ENCODE data around the gene STX16.

The STX16 gene

GRCh38 chr20:58697201-58697866 is 46.3 kb downstream of the STX16 start:
- no peak for DNase-seq (ENCODE audit: low read depth)

DNA sequence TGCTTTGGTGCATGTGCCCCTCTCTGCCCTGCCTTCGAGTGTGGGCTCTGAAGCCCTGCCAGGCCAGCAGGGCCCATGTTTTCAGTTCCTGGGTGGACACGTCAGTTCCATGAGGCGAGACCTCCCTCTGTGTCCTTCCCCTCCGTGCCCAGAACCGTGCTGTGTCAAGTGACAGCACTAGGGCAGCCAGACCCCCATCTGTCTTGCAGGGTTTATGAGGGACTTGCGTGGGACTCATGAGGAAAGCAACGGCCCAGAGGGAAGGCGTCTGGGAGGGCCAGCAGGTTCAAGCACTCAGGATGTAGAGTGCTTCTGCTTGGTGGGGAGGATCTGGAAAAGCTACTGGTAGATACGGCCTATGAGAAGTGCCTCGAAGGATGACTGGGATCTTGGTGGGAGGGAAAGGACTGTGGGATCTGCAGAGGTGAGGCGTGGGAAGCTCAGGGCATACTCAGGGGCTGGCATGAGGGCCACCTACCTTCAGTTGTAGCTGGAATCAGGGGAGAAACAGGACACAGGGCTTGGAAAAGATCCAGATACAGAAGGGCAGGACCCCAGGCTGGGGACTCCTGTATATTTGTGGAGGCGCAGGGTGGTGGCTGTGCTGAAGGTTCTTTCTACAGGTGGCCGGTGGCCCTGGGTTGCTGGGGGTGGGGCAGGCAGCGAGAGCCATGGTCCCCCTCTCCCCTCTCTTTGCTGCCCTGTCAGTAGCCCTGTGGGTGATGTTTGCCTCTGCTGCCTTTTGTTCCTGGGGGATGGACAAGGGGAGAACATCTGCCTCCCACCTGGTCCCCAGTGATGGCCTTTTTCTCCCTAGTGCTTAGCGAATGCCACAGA is 47.0 kb downstream of the STX16 start:
- DNase-seq (ENCODE audit: low read depth), result no peak

DNA sequence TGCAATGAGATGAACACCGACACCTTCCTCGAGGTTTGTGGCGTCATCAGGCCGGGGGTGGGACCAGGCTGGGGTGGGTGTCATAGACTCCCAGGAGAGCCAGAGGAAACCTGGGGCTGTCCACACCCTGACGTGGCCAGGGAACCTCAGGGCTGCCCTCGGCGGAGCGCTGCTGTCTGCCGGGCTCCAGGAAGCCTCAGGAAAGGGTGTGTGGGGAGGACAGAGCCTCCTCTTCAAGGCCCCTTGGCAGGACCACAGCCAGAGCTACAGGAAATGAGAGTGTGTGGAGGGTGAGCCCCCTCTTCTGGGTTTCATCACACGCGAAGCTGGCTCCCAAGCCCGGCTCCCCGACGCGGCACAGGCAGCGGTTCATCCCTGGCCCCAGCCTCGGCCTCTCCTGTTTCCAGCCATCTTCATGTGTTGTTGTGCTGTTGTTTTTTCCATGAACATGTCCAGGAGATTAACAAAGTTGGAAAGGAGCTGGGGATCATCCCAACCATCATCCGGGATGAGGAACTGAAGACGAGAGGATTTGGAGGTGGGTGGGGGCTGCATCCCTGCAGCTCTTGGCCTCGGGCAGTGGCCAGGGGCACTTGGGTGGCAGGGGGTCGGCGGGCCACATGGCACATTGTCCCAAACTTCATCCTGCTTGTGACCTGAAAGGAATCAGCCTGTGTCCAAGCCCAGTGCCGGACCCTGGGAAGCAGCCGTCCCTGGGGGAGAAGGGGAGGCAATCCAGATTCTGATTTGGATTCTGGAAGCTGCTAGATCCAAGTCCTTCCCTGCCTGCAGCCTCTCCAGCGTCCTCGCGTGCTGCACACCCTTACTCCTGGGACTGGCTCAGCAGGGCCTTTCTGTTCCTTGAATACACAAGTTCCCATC is 47.9 kb downstream of the STX16 start:
- no peak for DNase-seq (ENCODE audit: low read depth)

- no peak for DNase-seq (ENCODE audit: low read depth)
These were observed 48.6 kb downstream of the STX16 start for GRCh38 chr20:58699623-58700107.

DNA sequence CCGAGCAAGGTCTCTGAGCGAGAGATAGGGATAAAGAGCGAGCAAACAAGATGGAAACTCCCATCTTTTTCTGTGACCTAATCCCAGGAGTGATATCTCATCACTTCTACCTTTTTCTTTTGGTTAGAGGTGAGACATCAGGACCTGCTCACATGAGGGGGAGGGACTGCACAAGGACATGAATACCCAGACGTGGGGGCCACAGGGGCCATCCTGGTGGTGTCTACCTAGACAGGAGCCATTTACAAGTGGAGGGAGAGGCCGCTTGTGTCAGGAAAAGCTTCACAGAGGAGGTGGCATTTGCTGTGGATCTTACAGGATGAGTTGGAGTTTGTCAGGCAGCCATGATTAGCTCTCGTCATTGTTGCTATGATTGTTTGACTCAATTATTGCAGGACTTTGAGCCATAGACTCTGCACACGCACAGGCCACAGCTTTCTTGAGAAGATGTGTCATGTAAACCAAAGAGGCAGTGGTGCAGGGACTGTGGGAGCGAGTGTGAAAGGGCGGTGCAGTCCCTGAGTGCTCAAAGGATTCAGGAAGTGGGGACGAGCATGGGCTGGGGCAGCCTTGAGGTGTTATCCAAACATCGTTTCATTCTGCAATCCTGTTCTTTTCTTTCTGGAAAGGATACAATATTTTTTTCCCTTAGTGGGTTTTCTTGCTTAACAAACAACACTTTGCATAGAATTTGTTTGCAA is 49.2 kb downstream of the STX16 start:
- no peak for DNase-seq (ENCODE audit: low read depth)

- DNase-seq (ENCODE audit: low read depth), result no peak
These were observed 49.7 kb downstream of the STX16 start for GRCh38 chr20:58700823-58701222.

DNA sequence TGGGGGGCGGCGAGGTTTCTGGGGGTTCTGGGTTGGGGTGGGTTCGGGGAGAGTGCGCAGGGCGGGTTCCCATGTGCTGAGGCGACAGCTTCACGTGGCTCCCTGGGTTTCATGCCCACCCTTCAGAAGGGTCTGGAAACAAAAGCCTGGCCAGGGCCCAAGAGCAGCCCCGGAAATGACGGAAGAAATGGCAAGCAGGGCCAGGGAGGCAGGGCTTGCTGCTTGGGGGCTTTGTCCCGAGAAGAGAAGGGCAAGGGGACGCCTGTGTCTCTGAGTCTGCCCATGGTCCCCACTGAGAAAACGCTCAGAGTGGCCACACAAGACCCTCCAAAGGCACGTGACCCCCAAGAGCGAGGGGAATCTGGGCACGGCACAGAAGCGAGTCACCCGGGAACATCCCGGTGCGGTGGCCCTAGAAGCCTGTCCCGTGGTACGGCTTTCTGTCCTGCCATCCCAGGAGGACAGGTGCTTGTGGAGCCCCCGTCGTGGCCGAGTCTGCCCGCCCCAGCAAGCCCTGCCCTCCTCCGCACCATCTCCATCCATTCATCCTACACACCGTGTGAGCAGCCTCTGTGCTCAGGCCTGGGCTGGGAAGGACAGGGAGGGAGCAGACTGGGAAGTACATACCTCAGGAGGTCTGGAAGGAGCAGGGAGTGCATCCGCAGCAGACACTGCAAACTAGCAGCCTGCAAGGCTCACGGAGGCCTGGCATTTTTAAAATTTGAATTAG is 50.5 kb downstream of the STX16 start:
- no peak for DNase-seq (ENCODE audit: low read depth)

GRCh38 chr20:58702161-58702510 is 51.1 kb downstream of the STX16 start:
- no peak for DNase-seq (ENCODE audit: low read depth)

DNA sequence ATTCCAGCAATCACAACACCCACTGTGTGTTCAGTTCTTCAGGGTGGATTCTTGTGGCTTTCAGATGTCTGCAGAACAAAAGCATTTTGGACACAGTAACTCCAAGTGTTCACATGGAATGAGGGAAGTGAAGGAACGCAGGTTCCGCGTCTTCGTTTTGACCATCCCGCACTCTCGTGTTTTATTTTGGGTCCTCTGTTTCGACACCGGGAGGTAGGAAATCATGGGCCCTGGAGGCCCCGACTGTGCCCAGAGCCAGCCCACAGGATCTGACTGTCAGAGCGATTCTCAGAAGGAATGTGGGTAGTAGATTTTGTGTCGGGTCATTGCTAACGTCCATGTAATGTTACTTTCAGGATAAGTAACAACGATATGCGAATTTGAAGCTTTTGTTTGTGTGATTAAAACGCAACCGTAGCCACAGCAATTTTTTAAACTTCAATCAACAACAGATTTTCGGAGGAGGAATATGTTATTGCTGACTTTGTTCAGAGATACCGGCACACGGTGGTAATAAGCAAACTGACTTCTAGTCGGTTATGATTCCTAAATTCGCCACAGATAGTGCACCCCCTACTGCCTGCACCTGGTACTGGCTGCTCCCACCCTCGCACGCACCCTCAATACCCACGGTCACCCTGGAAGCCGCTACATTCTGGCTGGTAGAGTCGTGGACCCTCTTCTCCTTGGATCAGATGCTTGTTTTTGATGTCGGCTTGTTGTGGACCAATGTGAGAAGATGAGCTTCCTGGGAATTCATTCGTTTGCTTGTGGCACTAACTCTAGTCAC is 52.0 kb downstream of the STX16 start:
- no peak for DNase-seq (ENCODE audit: low read depth)

GRCh38 chr20:58703765-58704371 is 52.8 kb downstream of the STX16 start:
- DNase-seq (ENCODE audit: low read depth), result no peak

DNA sequence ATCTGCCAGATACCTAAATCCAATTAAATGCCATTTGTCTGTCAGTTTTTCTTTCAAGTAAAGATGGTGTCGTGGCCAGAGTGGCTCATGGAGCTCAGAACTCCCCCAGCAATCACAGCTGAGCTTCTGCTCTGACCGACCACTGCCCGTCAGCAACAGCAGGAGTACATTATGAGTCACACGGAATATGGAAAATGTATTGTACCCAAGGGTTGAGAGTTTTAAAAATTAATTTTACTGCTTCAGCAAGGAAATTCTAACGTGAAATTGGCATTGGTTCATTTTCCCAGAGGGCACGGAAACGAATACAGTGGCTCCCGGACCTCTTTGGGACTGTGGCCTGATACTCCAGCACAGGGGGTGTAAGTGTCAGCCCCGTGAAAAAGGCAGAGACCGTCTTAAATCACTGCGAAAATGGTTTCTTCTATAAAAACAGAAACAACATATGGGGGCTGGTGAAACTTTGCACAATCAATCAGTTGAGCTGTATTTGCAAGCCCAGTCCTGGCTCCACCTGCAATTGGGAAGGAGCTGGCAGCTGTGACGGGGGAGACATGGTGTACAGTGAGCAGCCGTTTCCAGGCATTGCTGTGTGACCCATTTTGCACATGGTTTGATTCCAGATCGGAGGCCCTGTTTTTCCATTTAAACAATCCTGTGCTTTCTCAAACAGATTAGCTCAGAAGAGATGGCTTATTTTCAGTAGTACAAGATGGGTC is 54.3 kb downstream of the STX16 start:
- DNase-seq (ENCODE audit: low read depth), result no peak

DNA sequence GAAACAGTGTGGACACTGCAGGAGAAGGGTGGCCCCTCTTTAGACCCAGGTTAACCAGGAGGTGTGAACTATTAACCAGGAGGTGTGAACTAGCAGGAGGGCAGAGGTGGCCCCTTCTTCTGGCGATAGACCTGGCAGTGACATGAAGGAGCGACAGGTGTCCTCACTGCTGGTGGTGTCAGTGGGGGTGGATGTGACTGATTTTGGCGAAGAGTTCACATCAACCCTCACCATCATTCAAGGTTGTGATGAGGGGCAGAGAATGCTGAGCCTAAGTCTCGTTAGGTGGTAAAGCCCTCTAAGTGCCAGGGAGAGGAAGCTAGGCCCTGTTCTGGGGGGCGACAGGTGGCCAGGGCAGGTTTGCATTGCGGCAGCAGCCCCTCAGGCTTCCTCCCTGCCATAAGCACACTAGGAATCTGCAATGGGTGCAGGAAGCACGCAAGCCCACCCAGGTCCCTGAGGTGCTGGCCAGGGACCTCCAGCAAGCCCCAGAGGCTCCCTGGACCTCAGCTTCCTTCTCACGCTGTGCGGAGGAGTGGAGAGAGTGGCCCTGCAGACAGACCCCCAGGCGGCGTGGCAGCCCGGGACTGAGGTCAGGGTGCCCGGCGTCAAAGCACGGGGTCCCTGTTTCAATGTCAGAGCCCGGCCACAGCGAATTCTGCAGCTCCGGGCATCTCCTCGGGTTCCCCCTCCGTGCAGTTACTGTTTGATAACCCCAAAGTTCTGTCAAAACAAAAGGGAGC is 55.2 kb downstream of the STX16 start:
- DNase-seq (ENCODE audit: low read depth), result no peak

GRCh38 chr20:58706975-58707681 is 56.0 kb downstream of the STX16 start:
- no peak for DNase-seq (ENCODE audit: low read depth)

DNA sequence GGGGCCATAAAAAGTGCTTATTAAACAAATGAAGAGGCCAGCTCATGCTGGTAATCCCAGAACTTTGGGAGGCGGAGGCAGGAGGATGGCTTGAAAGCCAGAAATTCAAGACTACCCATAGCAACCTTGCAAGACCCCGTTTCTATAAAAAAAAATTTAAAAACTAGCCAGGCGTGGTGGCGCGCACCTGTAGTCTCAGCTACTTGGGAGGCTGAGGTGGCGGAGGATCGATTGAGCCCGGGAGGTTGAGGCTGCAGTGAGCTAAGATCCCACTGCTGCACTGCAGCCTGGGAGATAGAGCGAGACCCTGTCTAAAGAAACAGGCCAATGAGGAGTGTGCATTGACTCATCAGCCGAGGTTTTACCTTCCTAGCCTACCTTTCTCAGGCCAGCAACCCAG is 56.7 kb downstream of the STX16 start:
- DNase-seq (ENCODE audit: low read depth), result no peak

GRCh38 chr20:58708246-58708931 is 57.3 kb downstream of the STX16 start:
- DNase-seq (ENCODE audit: low read depth), result no peak

DNA sequence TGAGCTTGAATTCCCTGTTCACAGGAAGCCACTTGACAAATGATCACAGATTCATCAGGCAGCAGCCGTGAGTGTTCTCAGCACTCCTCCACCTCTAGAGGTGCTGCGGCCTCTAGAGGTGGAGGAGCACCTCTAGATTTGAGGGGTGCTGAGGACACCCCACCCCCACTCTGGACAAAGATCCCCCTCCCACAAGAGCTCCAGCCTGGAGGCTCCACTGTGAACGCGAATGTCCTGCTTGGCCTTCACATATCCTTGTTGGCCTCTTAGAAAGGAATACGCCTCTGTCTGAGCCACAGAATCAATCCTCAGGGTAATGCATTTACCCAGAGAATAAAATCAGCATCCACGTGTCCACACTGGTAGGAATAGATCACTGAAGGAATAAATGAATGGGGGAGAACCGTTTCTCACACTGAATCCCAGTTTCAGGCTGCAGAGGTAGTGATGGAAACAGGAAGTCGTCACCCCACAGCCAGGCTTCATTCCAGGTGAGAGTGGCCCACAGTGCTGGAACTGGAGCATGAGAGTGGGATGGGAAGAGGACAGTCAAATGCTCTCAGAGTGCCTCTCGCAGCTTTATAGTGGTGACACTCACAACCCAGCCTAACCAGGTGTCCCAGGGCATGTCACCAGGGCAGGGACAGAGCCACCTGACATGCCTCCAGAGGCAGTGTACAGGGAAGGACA is 58.1 kb downstream of the STX16 start:
- no peak for DNase-seq (ENCODE audit: low read depth)

GRCh38 chr20:58709703-58710039 is 58.6 kb downstream of the STX16 start:
- DNase-seq (ENCODE audit: low read depth), result no peak

Measured in ELR (cell line).